Spinal cord (tissue), 10 donors: ENCODE data around the gene USP28. TPM values are rescaled to one million over a fixed set of nuclear protein-coding genes. Genes with fewer than 3 reads are reported as not detected.
A peak's percentile ranks its signal among the peaks of the same experiment; 100 is the strongest.

Experiments used
- DNase-seq, 6 donors: peaks; one replicate each; pipeline versions ENCODE4 v3.0.0 to v3.0.0-alpha.2; 2013 to 2015; ENCODE audit warnings: low spot score in 6 of 6, low read depth in 4 of 6
- H3K27ac ChIP-seq: one replicate; pipeline ENCODE4 v1.5.1; 2013; ENCODE audit warnings: low read depth, low read length, control low read depth
- H3K27me3 ChIP-seq: one replicate; pipeline ENCODE4 v1.6.1; 2013; ENCODE audit warnings: low read length; ENCODE audit not compliant: control insufficient read depth, insufficient read depth
- H3K36me3 ChIP-seq: one replicate; pipeline ENCODE4 v1.6.1; 2013; ENCODE audit warnings: low read length; ENCODE audit not compliant: control insufficient read depth, insufficient read depth
- H3K4me1 ChIP-seq: one replicate; pipeline ENCODE4 v1.6.1; 2013; ENCODE audit warnings: low read length; ENCODE audit not compliant: control insufficient read depth, insufficient read depth
- H3K4me3 ChIP-seq: one replicate; pipeline ENCODE4 v1.5.1; 2013; ENCODE audit warnings: low read depth, low read length, control low read depth
- H3K9me3 ChIP-seq: one replicate; pipeline ENCODE4 v1.6.1; 2013; ENCODE audit warnings: low read length; ENCODE audit not compliant: control insufficient read depth, insufficient read depth
- WGBS: methylation state at CpG from one replicate; pipeline ENCODE4 v1.1.5; 2013; ENCODE audit warnings: missing lambda C conversion rate; ENCODE audit not compliant: insufficient coverage; 5-methylcytosine and 5-hydroxymethylcytosine counted together
- polyA plus RNA-seq, 2 donors: library from polyadenylated mRNA; unstranded; fragments of 120-200 nt; gene quantifications; one replicate each; pipeline ENCODE4 v1.2.1, GENCODE V29; 2013; ENCODE audit not compliant: insufficient read length in 2 of 2
- total RNA-seq, 2 donors: library from RNA; depleted of rRNA in 1 of 2; stranded (reverse); fragments of 120-200 nt in 1 of 2; fragments of >200 nt in 1 of 2; gene quantifications; one replicate each; pipeline versions ENCODE4 v1.2.3 to v1.2.4, GENCODE V29; 2013 to 2014
- donor health status: healthy.

USP28 gene
- total and polyA plus RNA-seq, 4 donors: 21.9 to 38.1 (median 28.7) TPM

- Histone ChIP-seq H3K9me3 (no peaks in the 10 kb centered on the region), H3K4me3 (no peak overlapping the region), H3K4me1 (peaks cover 4% of the 10 kb centered on the region), H3K27ac (no peak overlapping the region), H3K27me3 (no peaks in the 10 kb centered on the region), H3K36me3 (no peaks in the 10 kb centered on the region)
- no peak for DNase-seq
- WGBS: no CpG with 5 or more reads among the region's 2 CpGs
Measured at GRCh38 chr11:113901141-113901540, 25.8 kb upstream of the USP28 start.

GRCh38 chr11:113896156-113896879 is 20.9 kb upstream of the USP28 start:
- H3K36me3 ChIP-seq: no peaks in the 10 kb centered on the region
- no peaks in the 10 kb centered on the region for H3K27me3 ChIP-seq
- 31% methylated on average over 6 of the region's 10 CpGs for WGBS
- peaks cover 4% of the 10 kb centered on the region for H3K4me1 ChIP-seq
- no peak overlapping the region for H3K4me3 ChIP-seq
- no peak overlapping the region for H3K27ac ChIP-seq
- no peaks in the 10 kb centered on the region for H3K9me3 ChIP-seq
- peak in 3 of 6 donors; percentile 58 to 92 (median 82) for DNase-seq

GRCh38 chr11:113895367-113896155 is 20.2 kb upstream of the USP28 start:
- no peak for DNase-seq
- H3K4me3 ChIP-seq: no peak overlapping the region
- no peaks in the 10 kb centered on the region for H3K9me3 ChIP-seq
- H3K36me3 ChIP-seq: no peaks in the 10 kb centered on the region
- H3K27ac ChIP-seq: no peak overlapping the region
- H3K4me1 ChIP-seq: peaks cover 4% of the 10 kb centered on the region
- WGBS: 72% methylated on average over 5 of the region's 10 CpGs
- no peaks in the 10 kb centered on the region for H3K27me3 ChIP-seq

GRCh38 chr11:113894421-113894996 is 19.1 kb upstream of the USP28 start:
- 67% methylated on average over 4 of the region's 9 CpGs for WGBS
- Histone ChIP-seq H3K9me3 (no peaks in the 10 kb centered on the region), H3K36me3 (no peaks in the 10 kb centered on the region), H3K4me1 (peaks cover 4% of the 10 kb centered on the region), H3K4me3 (no peak overlapping the region), H3K27ac (no peak overlapping the region), H3K27me3 (no peaks in the 10 kb centered on the region)
- DNase-seq: no peak

GRCh38 chr11:113888848-113889247 is 13.5 kb upstream of the USP28 start:
- Histone ChIP-seq H3K27ac (no peak overlapping the region), H3K9me3 (no peaks in the 10 kb centered on the region), H3K4me1 (no peaks in the 10 kb centered on the region), H3K4me3 (no peak overlapping the region), H3K36me3 (no peaks in the 10 kb centered on the region), H3K27me3 (no peaks in the 10 kb centered on the region)
- DNase-seq: no peak

GRCh38 chr11:113885897-113886296 is 10.5 kb upstream of the USP28 start:
- no peaks in the 10 kb centered on the region for H3K4me1 ChIP-seq
- no peak overlapping the region for H3K27ac ChIP-seq
- H3K36me3 ChIP-seq: no peaks in the 10 kb centered on the region
- no CpG with 5 or more reads among the region's 6 CpGs for WGBS
- no peaks in the 10 kb centered on the region for H3K27me3 ChIP-seq
- no peaks in the 10 kb centered on the region for H3K9me3 ChIP-seq
- H3K4me3 ChIP-seq: no peak overlapping the region
- no peak for DNase-seq

GRCh38 chr11:113884361-113884836 is 9.0 kb upstream of the USP28 start:
- no peak for DNase-seq
- Histone ChIP-seq H3K4me3 (no peak overlapping the region), H3K36me3 (no peaks in the 10 kb centered on the region), H3K27me3 (no peaks in the 10 kb centered on the region), H3K4me1 (no peaks in the 10 kb centered on the region), H3K27ac (no peak overlapping the region), H3K9me3 (no peaks in the 10 kb centered on the region)
- WGBS: 58% methylated on average over 3 of the region's 7 CpGs

GRCh38 chr11:113881856-113882255 is 6.5 kb upstream of the USP28 start:
- Histone ChIP-seq H3K27me3 (no peaks in the 10 kb centered on the region), H3K9me3 (no peaks in the 10 kb centered on the region), H3K27ac (no peak overlapping the region), H3K4me3 (no peak overlapping the region), H3K36me3 (no peaks in the 10 kb centered on the region), H3K4me1 (no peaks in the 10 kb centered on the region)
- no CpG with 5 or more reads among the region's 1 CpG for WGBS
- no peak for DNase-seq

- no peak overlapping the region for H3K27ac ChIP-seq
- no peaks in the 10 kb centered on the region for H3K27me3 ChIP-seq
- DNase-seq: no peak
- no peaks in the 10 kb centered on the region for H3K36me3 ChIP-seq
- H3K4me3 ChIP-seq: no peak overlapping the region
- no CpG with 5 or more reads among the region's 4 CpGs for WGBS
- no peaks in the 10 kb centered on the region for H3K9me3 ChIP-seq
- H3K4me1 ChIP-seq: peaks cover 8% of the 10 kb centered on the region
Measured at GRCh38 chr11:113880971-113881370, 5.6 kb upstream of the USP28 start.
